Activated CD4-positive, alpha-beta T cell treated with anti-CD3 and anti-CD28 coated beads, Interleukin-2, amount 50 U/mL, for 16 hours (primary cell): ENCODE data around the gene KIZ.

Source experiments
- DNase-seq: peaks from one replicate; pipeline ENCODE4 v3.0.0-alpha.2; 2020

The KIZ gene, protein sequence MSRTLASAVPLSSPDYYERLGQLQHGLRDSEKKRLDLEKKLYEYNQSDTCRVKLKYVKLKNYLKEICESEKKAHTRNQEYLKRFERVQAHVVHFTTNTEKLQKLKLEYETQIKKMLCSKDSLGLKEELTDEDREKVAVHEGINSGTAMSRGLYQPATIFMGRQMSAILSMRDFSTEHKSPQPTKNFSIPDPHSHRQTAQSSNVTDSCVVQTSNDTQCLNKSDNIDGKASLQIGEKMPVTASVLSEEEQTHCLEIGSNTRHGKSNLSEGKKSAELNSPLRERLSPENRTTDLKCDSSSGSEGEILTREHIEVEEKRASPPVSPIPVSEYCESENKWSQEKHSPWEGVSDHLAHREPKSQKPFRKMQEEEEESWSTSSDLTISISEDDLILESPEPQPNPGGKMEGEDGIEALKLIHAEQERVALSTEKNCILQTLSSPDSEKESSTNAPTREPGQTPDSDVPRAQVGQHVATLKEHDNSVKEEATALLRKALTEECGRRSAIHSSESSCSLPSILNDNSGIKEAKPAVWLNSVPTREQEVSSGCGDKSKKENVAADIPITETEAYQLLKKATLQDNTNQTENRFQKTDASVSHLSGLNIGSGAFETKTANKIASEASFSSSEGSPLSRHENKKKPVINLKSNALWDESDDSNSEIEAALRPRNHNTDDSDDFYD

DNA sequence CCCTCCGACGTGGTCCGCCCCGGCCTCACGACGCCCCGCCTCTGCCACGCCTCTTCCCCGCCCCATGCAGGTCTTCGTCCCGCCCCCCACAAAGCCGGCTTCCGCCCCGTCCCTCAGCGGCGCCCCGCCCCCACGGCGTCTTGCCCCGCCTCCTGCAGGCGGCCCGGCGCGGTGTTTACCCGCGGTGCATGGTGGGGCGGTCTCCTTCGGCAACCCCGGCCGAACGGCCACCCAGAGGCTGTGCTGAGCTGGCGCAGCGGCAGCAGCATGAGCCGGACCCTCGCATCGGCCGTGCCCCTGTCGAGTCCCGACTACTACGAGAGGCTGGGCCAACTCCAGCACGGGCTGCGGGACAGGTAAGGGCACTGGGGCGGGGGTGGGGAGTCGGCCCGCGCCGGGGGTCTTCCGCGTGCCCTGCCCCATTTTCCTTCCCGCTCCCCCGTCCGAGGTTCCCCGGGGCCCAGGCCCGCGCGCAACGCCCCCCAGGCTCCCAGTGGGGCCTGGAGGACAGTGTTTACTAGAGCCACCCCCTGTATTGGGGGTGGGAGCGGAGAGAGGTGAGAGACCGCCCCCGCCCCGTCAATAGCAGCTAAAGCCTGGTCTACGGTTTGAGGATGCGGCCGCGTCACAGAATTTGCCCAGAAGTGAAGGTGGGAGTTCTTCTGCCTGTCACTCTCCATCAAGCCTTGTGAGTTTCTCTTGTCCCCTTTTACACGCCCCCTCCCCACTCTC, at the start of gene KIZ:
Gene KIZ, plus strand, starts transcription at position 234 of the 732 bp plus-strand sequence. Its CDS starts 34 bp downstream, at position 268.
- DNase-seq, result peak; percentile 97

DNA sequence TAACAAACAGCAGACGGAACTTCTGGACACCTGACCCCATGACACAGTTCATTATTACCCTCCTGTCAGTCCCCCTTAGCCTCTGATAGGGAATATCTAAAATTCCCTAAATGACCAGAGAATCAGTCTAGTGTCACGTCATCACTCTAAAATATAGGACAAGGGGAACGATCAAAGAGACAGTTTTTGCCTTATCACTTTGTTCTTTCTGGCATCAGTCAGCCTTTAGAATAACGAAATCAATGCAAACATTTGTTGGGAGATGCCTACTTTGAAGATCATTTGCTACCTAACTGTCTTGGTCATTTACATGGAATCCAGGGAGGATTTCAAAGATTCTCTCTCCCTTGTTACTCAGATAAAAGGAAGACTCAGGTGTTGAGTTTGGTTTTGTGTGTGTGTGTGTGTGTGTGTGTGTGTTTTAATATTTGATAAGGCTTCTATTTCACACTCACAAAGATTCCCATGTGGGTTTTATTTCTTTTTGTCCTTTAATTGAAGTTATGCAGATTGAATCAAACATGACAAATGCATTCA, 48.0 kb upstream of the KIZ start:
- no peak for DNase-seq

DNA sequence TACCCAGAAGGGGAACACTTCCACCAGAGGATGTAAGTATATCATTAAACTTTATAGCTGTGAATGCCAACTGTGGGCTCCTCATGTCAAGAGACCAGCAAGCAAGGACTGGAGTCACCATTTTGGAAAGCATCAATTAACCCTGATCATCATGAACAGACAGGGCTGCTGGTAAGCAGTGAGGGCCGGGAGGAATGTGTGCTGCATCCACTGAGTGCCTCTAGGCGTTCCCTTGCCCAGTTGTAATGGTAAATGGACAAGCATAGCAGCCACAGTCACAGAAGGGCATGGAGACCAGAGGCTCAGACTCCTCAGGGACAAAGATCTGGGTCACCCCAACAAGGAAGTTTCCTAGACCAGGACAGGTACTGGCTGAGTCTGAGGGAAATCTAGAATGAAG, 43.3 kb upstream of the KIZ start:
- DNase-seq, result no peak

DNA sequence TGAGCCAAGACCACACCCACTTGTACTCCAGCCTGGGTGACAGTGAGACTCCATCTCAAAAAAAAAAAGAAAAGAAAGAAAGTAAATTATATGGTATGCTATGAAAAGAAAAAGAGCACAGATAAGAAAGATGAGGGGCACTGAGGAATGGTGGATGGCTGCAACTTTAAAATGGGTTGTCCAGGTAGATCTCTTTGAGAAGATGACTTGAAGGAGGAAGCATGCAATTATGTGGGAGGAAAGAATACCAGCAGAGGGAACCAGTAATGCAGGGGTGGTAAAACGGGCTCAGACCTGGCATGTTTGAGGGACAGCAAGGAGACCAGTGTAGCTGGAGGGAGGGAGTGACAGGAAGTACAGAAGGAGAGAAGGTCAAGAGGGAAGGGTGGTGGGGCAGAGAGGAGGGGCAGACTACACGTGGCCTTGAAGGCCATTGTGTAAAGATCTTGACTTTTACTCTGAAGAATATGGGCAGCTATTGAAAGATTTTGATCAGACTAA, 42.0 kb upstream of the KIZ start:
- no peak for DNase-seq

DNA sequence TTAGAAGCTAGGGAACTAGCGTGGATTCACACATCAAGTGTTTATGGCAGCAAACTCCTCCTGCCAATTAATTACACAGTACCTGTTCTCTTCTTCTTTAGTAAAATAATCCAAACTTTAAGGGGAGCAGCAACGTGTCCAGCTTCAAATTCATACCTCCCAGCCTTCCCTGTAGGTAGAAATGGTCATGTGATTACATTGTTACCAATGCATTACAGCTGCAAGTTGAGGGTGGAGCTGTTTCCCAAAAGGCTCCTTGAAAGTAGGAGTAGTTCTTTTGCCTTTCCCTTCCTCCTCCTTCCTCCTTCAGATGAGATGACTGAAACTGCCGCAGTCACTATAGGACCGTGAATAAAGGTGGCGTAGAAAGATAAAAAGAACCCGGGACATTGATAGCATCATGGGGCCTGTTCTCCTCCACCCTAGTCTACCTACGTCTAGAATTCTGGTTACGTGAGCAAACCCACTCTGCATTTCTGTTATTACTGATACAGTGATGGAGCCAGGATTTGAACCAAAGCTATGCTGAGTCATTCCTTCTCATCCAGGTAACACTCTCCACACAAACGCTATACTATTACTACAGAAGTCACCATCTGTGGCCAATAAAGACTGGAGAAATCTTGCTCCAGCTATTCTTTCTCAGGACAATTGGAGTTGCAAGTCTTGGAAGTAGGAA, 37.9 kb upstream of the KIZ start:
- DNase-seq, result no peak

DNA sequence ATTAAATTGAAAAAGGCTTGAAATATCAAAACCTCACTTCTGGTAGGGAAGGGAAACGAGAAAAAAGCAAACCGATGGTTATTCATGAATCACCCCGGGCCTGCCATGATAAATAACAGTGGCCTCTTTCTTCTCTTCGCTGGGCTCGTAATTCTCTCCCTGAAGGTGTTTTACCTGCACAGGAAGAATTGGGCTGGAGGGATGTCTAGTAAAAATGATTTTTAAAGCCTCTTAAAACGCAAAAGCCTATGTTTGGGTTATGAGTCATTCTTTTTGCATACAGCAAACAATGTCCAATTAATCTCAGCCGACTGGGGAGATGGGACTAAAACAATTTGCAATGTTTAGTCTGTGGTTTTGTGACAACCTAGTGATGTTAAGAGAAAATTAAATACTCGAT, 36.5 kb upstream of the KIZ start:
- DNase-seq, result no peak

DNA sequence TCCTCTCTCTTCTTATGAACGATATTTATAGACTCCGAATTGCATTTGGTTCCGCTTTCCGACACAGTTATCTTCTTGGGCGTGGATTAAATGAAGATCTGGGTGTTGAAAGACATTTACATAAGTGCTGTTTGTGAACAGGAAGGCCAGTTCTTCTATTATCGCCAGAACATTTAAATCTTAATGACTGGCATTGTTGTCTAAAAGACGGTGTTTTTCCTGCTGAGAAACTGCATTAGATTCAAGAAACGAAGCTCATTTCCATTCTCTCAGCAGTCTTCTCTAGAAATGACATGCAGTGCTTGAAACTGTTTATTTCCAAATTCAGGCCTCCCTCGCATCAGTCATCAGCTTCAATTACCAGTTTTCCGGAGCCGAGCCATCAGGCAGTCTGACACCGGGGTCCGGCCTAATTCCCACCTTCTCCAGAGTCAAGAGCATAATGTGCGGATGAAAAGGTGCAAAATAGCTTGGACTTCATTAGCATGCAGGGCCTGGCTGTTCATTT, 35.7 kb upstream of the KIZ start:
- DNase-seq, result no peak

DNA sequence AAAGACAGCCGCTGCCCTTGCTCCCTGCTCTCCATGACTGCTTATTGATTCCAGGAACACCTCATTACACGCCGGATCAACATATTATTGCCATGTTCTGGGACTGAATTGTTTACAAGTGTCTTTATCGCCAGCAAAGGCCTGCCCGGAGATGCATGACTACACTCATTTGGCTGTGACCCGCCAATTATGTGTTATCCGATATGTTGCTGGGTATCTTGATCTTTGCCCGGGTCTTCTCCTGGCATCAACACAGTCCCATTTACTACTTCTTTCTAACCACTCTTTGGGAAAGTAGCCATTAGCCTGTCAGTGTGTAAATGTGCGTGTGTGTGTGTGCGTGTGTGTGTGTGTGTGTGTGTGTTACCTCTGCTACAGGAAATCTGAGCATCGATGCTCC, 35.2 kb upstream of the KIZ start:
- DNase-seq, result no peak

DNA sequence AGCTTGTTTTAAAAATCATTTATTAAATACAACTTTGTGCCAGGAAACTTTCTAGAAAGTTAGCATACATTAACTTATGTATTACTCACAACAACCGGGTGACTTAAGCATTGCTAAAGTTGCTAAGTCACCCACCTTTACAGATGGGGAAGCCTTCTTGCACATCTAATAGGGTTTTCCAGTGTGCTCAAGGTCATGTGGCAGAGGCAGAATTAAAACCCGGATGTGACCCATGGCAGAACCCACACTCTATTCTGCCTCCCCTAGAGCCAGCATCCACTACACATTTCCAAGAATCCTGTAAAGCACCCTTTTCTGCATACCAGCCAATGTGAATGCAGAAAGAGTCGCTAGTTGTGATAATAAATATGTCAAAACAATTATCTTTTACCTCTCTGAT, 33.1 kb upstream of the KIZ start:
- DNase-seq, result no peak

DNA sequence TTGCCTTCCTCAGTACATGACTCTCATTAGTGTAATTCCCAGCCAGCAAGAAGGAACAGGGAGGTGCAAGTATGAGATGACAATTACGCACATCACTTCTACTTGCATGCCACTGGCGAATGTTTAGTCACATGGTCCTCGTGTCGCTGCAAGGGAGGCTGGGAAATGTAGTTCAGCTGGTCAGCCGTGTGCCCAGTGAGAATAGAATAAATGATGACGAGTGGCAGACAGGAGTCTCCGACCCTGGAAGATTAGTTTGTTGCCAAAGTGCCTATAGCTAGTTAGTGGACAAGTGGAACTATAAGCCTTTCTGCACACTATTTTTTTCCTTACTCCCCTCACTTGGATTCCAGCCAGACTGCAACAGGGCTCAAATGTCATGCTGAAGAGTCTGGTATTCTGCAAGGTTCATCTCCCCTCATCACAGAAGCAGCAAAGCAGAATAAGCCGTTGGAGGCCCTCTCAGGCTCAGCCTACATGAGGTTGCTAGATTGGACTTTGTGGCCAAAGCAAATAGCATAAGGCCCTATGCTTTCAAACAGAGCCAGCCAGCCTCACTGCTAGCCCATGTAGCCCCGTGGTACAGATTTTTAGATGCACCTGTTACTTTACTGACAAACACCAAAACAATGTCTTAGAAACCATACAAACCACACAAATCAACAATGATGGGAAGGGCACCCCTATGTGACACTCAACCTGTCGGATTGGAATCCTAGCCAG, 29.4 kb upstream of the KIZ start:
- no peak for DNase-seq

DNA sequence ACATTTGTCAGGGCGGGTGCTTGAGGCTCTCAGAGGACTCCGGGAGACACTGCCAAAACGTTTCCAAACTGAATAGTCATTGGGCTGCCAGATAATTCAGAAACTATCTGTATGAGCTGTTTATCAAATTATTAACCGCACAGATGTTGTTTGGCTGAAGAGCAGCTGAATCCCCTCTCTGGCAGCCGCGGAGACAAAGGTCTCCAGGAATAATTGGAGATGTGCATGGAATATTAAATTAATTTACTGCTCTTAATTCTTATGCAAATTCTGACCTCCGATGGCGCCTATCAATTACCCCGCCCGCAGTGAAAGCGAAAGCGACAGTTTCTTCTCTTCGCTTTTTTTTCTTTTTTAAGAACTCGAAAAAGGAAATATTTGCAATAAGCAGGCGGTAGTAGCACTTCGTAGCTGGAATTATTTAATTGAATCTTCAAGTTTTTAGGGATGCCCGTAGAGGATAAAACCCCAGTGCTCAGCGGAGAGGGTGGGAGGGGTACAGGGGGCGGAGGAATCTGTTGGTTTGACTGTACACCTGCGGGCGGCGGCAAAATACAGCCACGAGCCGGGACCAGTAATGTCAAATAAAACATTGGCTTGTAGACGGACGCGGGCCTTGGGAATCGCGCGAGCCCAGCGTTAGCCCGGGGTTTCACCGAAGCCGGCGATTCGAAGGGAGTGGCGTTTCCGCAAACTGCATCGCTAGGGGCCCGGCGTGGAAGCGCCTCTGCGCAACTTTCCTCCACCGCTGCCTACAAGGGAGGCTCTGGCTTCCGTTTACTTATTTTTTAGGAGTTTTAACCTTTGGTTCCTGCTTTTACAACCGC, 25.9 kb upstream of the KIZ start:
- peak; percentile 54 for DNase-seq

DNA sequence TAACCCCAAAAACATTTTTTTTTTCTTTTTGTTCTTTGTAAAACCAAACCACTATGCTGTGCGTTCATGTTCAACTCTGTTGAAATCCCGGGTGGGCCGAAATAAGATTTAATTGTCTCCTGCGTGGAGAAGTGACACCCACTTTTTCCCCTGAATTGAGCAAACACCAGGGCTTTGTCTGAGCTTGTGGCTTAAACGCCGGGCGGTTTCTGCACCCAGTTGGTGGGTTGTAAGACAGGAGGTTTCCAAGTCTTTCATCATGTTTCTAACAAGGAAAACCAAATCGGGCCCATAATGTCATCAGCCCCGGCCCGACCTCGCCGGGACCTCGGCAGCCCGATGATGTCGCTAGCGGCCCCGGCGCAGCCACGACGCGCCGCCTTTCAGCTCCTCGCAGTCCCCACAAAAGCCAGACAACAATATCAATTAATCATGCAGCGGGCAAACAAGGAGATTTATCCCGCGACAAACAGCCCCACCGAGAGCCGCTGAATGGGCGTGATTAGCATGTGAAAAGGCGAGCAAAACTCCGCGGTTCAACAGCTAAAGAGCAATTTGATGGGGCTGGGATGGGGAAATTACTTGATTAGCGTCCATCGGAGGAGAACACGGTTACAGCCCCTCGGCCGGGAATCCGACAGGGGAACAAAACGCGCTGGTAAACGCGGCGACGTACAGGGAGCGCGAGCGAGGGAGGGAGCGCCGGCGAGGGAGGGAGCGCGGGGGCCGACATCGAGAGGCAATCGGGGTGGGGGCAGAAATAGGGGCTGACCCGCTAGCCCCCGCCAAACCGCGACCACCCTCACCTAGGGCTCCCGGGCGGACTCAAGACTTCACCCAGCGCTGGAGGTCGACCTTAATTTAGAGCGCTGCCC, 25.1 kb upstream of the KIZ start:
- DNase-seq, result peak; percentile 35

DNA sequence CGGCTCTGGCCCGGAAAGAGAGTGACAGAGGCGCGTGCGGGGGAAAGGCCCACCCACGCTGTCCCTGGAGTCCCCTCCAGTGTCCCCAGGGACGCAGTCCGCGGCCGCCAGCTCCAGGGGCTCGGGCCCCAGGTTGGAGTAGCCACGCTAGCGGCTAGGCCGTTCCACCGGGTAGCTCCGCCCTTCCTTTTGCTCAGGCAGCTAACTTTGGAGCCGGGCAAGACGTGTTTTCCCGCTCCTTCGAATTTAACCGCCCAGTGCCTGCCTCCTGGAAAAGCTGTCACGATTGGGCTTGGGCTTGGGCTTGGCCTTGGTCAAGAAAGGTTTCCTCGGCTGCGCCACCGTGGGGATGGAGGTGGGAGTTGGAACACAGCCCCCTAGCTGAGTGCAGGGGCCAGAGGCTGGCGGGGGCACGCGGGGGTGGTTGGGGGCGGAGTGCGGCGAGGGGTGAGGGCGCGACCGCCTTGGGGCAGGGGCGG, 24.4 kb upstream of the KIZ start:
- DNase-seq, result no peak

DNA sequence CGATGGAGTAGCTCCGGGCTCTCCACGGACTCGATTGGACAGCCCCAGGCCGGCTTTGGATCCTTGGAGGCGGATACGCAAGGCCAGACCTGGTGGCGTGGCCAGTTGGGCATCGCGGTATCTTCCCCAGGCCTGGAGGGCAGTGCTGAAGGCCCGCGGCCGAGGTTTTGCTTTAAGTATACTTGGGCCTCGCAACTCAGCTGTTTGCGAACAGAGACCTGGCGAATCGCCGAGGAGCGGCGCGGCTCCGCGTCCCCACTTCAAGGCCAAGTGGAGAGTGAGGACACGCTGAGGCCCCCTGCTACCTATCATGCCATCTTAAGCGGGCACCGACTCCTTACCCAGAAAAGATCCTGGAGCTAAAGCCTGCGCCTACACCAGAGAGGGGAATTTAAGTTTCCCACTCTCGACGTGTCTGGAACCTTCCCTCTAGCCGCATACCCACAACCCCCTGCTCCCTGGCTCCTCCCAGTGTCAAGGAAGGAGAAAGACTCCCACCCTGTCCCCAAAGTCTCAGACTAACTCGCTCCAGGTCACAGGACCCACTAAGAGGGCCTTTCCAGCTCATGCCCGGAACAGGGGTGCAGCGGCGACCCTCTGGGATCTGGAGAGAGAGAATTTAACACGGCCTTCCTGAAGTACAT, 23.8 kb upstream of the KIZ start:
- DNase-seq, result no peak

DNA sequence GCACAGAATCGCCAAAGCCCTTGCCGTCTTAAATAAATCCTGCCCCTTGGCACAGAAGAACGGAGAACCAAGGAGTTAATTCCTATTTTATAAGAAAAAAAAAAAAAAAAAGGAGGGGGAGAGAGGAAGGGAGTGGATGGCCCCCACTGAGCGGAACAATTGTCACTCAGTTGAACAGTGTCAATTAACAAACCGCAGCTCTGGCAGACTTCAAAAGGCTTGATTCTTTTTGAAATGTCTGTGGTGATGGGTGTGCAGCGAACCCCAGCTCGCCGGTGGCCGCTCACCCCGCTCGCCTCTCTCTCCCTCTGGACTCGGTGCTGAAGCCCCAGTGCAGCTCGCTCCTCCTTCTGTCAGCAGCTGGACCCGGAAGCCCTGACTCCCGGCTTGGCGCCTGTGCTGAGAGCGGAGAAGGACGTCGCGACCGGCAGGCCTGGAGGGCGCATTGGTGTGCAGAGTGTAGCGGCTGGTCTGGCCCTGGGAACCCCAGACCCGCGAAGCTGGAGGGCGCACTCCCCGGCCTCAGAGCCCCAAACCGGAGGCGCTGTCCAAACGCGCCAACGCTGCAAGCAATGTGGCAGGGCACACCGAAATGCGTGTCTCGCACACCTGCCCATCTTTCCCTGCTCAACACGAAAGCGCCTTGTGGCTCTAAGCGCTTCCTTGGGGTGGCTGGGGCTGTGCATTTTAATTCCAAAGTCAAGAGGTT, 23.1 kb upstream of the KIZ start:
- DNase-seq, result peak; percentile 26

DNA sequence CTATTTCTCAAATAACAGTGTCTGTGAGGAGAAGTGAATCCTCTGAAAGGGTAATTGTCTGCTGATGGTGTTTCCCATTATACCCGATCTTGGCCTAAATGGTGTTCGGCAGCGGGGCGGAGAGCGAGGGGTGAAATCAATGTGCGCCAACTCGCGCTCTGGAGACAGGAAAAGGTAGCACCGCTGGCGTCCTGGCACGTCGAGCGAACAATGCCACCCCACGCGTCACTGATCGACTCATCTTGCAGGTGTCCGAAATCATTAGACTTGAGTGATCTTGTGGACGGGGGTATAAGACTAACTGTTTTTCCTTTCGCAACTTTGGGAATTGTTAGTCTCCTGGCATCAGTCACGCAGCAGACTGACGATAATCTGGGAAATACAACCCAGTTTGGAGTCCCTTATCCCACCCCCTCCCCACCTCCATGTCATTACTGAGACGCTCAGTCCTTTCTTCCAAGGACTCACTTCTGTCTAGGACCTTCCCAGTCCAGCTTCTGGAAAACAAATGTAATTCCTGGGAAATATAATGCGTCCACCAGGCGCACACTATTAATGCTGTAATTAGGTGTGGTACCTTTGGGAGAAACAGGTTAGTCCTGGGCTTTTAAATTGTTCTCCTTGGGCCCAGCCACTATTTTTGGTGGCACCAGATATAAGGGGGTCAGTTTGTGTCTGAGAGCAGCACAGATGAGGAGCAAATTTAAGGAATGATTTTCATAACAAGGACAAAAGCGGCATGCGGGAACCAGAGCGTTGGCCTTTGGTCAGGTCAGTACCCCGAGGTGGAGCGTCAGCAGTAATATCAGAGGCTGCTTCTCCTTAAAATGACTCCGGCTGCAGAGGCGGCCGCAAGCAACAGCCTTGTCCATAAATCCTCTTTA, 22.1 kb upstream of the KIZ start:
- no peak for DNase-seq

DNA sequence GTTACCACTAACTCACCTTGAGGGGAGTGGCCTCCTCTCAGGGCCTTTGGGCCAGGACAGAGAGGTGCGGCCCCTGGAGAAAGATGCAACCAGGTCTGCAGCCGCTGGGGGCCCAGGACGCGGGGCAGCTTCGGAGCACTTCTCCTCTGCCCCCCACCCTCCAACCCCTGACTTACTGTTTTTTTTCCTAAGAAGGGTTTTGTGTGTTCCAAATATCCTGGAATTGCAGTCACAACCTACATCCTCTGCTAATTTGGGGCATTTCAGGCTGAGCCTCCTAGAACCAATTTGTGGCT, 21.5 kb upstream of the KIZ start:
- no peak for DNase-seq

DNA sequence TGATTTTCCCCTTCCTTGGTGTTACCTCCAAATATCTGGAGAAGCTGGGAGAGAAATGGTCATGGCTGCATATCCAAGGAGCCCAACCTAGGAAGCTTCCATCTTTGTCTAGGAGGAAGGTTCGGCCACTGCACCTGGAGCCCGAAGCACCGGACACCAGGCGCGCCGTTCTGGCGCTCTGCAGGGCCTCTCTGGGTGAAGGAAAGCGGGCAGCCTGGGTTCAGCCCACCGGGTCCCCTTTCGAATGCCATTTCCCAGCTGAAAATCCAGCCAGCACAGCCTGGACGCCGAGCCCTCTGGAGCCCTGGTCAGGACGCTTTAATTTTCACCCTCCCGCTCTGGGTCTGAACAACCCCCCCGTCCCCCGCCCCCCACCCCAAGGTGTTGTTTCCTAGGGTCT, 21.0 kb upstream of the KIZ start:
- DNase-seq, result no peak
